DND-41 (cell line): ENCODE results near the gene LSP1.

ENCODE experiments used
- ATAC-seq: fragments of 200-7000 bp; cut with Tn5 transposase; 3 replicates; pipeline ENCODE4 v1.9.1; 2021; ENCODE audit warnings: low read depth; ENCODE audit not compliant: insufficient read depth
- DNase-seq: peaks from one replicate; pipeline ENCODE4 v3.0.0-alpha.2; 2020
- H2AFZ ChIP-seq: 2 replicates; pipeline ENCODE4 v1.6.0; 2012; ENCODE audit warnings: low read depth, low read length
- H3K27ac ChIP-seq: 2 replicates; pipeline ENCODE4 v1.5.1; 2012; ENCODE audit warnings: low read length, inconsistent platforms
- H3K27me3 ChIP-seq: fragments of 200-600 bp; sonication (generic); 2 replicates; pipeline ENCODE4 v1.6.0; 2012; ENCODE audit warnings: low read length, mild to moderate bottlenecking, inconsistent platforms; ENCODE audit not compliant: insufficient read depth, poor library complexity
- H3K36me3 ChIP-seq: 2 replicates; pipeline ENCODE4 v1.5.1; 2012; ENCODE audit warnings: low read length, inconsistent platforms; ENCODE audit not compliant: insufficient read depth
- H3K4me1 ChIP-seq: 2 replicates; pipeline ENCODE4 v1.5.1; 2012; ENCODE audit warnings: mild to moderate bottlenecking, low read length; ENCODE audit not compliant: insufficient read depth
- H3K4me2 ChIP-seq: 2 replicates; pipeline ENCODE4 v1.6.0; 2012; ENCODE audit warnings: mild to moderate bottlenecking, moderate library complexity, low read length, inconsistent platforms; ENCODE audit not compliant: insufficient read depth
- H3K4me3 ChIP-seq, 2 experiments: fragments of 200-600 bp in 1 of 2; shearing (Covaris generic) in 1 of 2; 2 replicates each; pipeline ENCODE4 v1.5.1; 2012 to 2016; ENCODE audit warnings: inconsistent platforms in 2 of 2, low read length in 2 of 2, mild to moderate bottlenecking in 2 of 2, low read depth in 1 of 2, moderate library complexity in 1 of 2
- H3K79me2 ChIP-seq: 2 replicates; pipeline ENCODE4 v1.6.0; 2012; ENCODE audit warnings: low read length, inconsistent platforms; ENCODE audit not compliant: insufficient read depth
- H3K9ac ChIP-seq: 2 replicates; pipeline ENCODE4 v1.6.0; 2012; ENCODE audit warnings: low read depth, mild to moderate bottlenecking, inconsistent platforms, low read length, moderate library complexity
- H3K9me3 ChIP-seq: 2 replicates; pipeline ENCODE4 v1.5.1; 2012; ENCODE audit warnings: low read length, moderate library complexity, mild to moderate bottlenecking, inconsistent platforms; ENCODE audit not compliant: insufficient read depth, severe bottlenecking
- H4K20me1 ChIP-seq: 2 replicates; pipeline ENCODE4 v1.6.0; 2012; ENCODE audit warnings: low read length; ENCODE audit not compliant: insufficient read depth
- CTCF ChIP-seq: IDR thresholded peaks from 2 replicates; pipeline ENCODE4 v1.5.1; 2012; ENCODE audit warnings: borderline replicate concordance, low read length, moderate library complexity, mild to moderate bottlenecking; ENCODE audit not compliant: poor library complexity, severe bottlenecking; ENCODE audit errors: extremely low read depth
- EZH2 ChIP-seq: IDR thresholded peaks from 3 replicates; pipeline ENCODE4 v1.6.1; 2012; ENCODE audit warnings: borderline replicate concordance, low read depth, mild to moderate bottlenecking, moderate library complexity, low read length, inconsistent platforms; ENCODE audit not compliant: severe bottlenecking

Gene LSP1

GRCh38 chr11:1862588-1863351 lies 9.9 kb downstream of the LSP1 start:
- TF ChIP-seq CTCF (no peak), EZH2 (no peak)
- H3K4me3 ChIP-seq = no peak overlapping the region

GRCh38 chr11:1863352-1864216 lies 10.7 kb downstream of the LSP1 start:
- Histone ChIP-seq H3K9ac (no peak overlapping the region), H3K4me3 (no peak overlapping the region), H3K36me3 (no peaks in the 10 kb centered on the region), H3K27ac (no peak overlapping the region), H3K4me2 (no peak overlapping the region), H4K20me1 (peaks cover 8% of the 10 kb centered on the region), H3K4me1 (no peaks in the 10 kb centered on the region), H3K79me2 (no peaks in the 10 kb centered on the region), H3K9me3 (no peaks in the 10 kb centered on the region), H3K27me3 (no peaks in the 10 kb centered on the region), H2AFZ (no peak overlapping the region)
- TF ChIP-seq CTCF (no peak), EZH2 (no peak)
- DNase-seq = peak; percentile 18
- peak; percentile 56; the same call in 1 of the 3 replicates for ATAC-seq

More at GRCh38 chr11:1862588-1863351, 9.9 kb downstream of the LSP1 start:
- Histone ChIP-seq H3K4me1 (no peaks in the 10 kb centered on the region), H3K27me3 (no peaks in the 10 kb centered on the region), H3K79me2 (no peaks in the 10 kb centered on the region), H3K4me2 (no peak overlapping the region), H3K9ac (no peak overlapping the region), H3K9me3 (no peaks in the 10 kb centered on the region), H3K36me3 (no peaks in the 10 kb centered on the region), H2AFZ (no peak overlapping the region), H3K27ac (no peak overlapping the region), H4K20me1 (peaks cover 8% of the 10 kb centered on the region)
- ATAC-seq (no peak), DNase-seq (no peak)

- DNase-seq = no peak
- no peaks in the 10 kb centered on the region for H3K27me3 ChIP-seq
These were observed 11.3 kb downstream of the LSP1 start for GRCh38 chr11:1864231-1864630.

More at GRCh38 chr11:1864231-1864630, 11.3 kb downstream of the LSP1 start:
- Histone ChIP-seq H3K9ac (no peak overlapping the region), H3K27ac (no peak overlapping the region), H4K20me1 (peaks cover 8% of the 10 kb centered on the region; the same call in 1 of the 2 replicates), H3K4me3 (no peak overlapping the region), H3K36me3 (no peaks in the 10 kb centered on the region), H3K9me3 (no peaks in the 10 kb centered on the region), H3K4me1 (no peaks in the 10 kb centered on the region), H3K4me2 (no peak overlapping the region), H2AFZ (no peak overlapping the region), H3K79me2 (no peaks in the 10 kb centered on the region)
- TF ChIP-seq EZH2 (no peak), CTCF (no peak)
- no peak for ATAC-seq
